ENCODE results near the gene OR8B2. TPM values are rescaled to one million over a fixed set of nuclear protein-coding genes. Genes with fewer than 3 reads are reported as not detected.

Gene OR8B2
- total RNA-seq, 1 experiment from 2014 or later = not detected

Other genes with a start within 250 kb of the OR8B2 start
- gene OR10D3, start 201.2 kb downstream of the OR8B2 start, total RNA-seq (2014; rRNA removed; shearing (Covaris generic)) = not detected in 2 replicates
- not detected in 2 replicates for gene OR8G1, start 143.4 kb downstream of the OR8B2 start, total RNA-seq (2014; rRNA removed; shearing (Covaris generic))
- gene OR8G5, start 128.1 kb downstream of the OR8B2 start, total RNA-seq (2014; rRNA removed; shearing (Covaris generic)) = not detected in 2 replicates
- gene OR8D1, start 70.5 kb downstream of the OR8B2 start, total RNA-seq (2014; rRNA removed; shearing (Covaris generic)) = not detected in 2 replicates
- gene OR8D2, start 64.3 kb downstream of the OR8B2 start, total RNA-seq (2014; rRNA removed; shearing (Covaris generic)) = not detected in 2 replicates
- gene OR8B3, start 14.5 kb upstream of the OR8B2 start, total RNA-seq (2014; rRNA removed; shearing (Covaris generic)) = not detected in 2 replicates
- gene OR8B4, start 40.4 kb upstream of the OR8B2 start, total RNA-seq (2014; rRNA removed; shearing (Covaris generic)) = not detected in 2 replicates
- gene OR8B8, start 61.2 kb upstream of the OR8B2 start, total RNA-seq (2014; rRNA removed; shearing (Covaris generic)) = not detected in 2 replicates
- gene OR8B12, start 159.2 kb upstream of the OR8B2 start, total RNA-seq (2014; rRNA removed; shearing (Covaris generic)) = not detected in 2 replicates
- gene OR8A1, start 185.5 kb upstream of the OR8B2 start, total RNA-seq (2014; rRNA removed; shearing (Covaris generic)) = not detected in 2 replicates
- not detected in 2 replicates for gene PANX3, start 226.9 kb upstream of the OR8B2 start, total RNA-seq (2014; rRNA removed; shearing (Covaris generic))
- 42.9 and 52.7 TPM in 2 replicates for gene TBRG1, start 238.4 kb upstream of the OR8B2 start, total RNA-seq (2014; rRNA removed; shearing (Covaris generic))